HG03575 (cell line): Measurements from ENCODE around the gene MPLKIP.
"Not testable (repeated sequence)": the region's sequence is repeated elsewhere in the genome, so short reads cannot be mapped to it uniquely, and the experiment has no call there.

Source experiments
- ATAC-seq: cut with Tn5 transposase; IDR thresholded peaks from one replicate; pipeline ENCODE4 v1.9.1; 2021; ENCODE audit not compliant: unreplicated experiment, insufficient number of reproducible peaks, low FRiP score; ENCODE audit errors: extremely low read depth

Gene MPLKIP

GRCh38 chr7:40134428-40135316 lies at the start of gene MPLKIP, which contains the start of gene SUGCT:
Gene MPLKIP, minus strand, starts transcription at chr7:40134622. Its CDS starts 55 bp downstream, at chr7:40134567.
Gene SUGCT, plus strand, starts transcription at chr7:40135005.
- ATAC-seq: peak; percentile 57

GRCh38 chr7:40182452-40182851 lies 48.0 kb upstream of the MPLKIP start:
- no peak for ATAC-seq

DNA sequence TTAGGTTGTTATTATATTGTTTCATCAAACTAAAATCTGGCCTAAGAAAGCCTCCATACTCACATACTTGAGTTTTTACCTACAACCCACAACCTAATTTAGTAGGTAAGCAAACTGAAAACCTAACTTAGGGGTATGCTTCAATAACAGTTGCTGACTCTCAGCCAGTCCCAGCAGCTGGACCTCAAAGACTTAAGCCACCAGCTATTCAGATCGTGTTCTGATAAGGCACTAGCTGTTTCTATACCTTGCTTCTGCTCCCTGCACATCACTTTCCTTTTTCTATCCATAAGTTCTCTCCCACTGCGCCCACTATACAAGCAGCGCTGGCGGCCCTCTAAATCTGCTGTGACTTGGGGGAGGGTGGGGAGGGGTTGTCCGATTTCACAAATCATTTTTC lies 42.6 kb upstream of the MPLKIP start:
- ATAC-seq: no peak

- no peak for ATAC-seq
Observed at GRCh38 chr7:40175725-40176510, 41.5 kb upstream of the MPLKIP start.

DNA sequence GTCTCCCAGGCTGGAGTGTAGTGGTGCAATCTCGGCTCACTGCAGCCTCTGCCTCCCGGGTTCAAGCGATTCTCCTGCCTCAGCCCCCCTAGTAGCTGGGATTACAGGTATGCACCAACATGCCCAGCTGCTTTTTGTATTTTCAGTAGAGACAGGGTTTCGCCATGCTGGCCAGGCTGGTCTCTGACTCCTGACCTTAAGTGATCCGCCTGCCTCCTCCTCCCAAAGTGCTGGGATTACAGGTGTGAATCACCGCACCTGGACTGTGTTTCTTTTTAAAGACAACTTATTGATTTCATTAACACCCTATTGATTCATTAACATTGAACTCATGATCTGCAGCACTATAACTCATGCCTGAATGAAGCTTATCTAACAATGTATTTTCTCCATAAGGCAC lies 40.8 kb upstream of the MPLKIP start:
- not testable (repeated sequence) for ATAC-seq

- not testable (repeated sequence) for ATAC-seq
Observed at GRCh38 chr7:40173121-40173520, 38.7 kb upstream of the MPLKIP start.

DNA sequence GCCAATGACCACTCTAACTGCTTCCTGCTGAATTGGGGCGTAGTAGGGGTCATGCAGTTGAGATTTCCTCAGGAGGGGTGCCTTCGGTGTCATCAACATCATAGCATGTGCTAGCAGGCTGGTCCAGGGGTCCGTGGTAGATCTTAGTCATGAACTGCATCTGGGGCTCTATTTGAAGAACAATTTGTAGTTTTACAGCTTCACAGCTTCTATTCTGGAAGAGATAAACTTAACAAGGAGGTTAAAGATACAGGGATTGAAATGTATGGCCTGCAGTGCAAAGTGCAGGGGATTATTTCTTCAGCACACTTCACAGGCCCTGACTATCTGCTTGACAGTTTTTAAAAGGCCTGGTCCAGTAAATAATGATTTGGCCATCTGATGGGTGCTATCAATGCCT lies 33.8 kb upstream of the MPLKIP start:
- ATAC-seq: not testable (repeated sequence)

DNA sequence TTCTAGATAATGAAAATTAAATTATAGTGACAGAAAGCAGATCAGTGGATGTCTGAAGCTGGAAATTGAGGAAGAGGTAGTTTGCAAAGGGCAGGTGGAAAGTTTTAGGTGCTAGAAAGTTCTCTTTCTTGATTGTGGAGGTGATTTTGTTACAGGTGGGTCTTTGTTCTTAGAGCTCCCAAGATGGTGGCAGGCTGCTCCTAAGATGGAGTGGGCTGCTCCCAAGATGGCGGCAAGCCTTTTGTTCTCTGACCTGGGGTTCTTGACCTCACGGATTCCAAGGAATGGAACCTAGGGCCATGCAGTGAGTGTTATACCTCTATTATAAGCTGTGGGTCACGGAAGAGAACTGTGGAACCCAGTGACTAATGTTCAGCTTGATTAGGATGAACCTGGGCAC lies 32.9 kb upstream of the MPLKIP start:
- no peak for ATAC-seq

DNA sequence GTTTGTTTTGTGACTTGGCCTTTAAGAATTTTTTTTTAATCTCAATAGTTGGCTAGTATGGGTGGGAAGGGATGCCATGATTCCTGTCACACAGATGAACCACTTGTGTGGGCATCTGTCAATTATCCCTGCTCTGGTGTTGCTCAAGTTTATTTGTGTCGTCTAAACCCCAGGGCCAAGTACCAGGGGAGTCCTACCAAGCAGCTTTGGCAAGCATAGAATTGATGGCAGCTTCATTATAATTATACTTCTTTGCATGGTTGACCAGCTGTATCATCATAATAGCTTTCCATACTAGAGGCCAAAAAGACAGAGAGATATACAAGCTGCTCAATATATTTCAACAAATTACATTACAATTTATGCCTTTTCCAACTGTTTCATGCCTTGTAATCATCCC lies 30.8 kb upstream of the MPLKIP start:
- ATAC-seq: no peak

DNA sequence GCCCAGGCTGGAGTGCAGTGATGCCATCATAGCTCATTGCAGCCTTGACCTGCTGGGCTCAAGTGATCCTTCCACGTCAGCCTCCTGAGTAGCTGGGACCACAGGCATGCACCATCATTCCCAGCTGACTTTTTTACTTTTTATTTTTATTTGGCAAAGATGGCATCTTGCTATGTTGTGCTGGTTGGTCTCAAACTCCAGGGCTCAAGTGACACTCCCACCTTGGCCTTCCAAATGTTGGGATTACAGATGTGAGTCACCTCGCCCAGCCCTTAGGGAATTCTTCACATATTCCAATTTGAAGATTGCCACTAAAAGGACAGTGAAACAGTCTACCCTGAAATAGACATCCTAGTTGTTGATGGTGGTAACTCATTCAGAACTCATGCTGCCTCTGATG lies 28.1 kb upstream of the MPLKIP start:
- no peak for ATAC-seq

DNA sequence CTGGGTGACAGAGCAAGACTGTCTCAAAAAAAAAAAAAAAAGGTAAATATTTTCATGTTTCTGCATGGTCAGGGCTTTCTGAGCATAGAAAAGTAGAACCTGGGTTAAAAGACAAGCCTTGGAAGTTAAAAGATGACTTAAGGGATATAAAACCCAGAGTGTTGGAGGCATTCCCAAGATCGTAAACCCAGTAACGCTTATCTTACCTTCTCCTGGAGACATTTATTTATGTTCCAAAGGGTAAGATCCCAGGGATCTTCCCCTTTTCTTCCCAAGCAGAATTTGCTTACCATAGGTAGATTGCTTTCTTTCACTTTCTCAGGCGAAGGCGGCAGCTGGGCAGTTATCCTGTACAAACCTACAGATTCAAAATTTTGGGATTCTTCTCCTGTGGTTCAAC lies 22.6 kb upstream of the MPLKIP start:
- no peak for ATAC-seq

- no peak for ATAC-seq
Observed at GRCh38 chr7:40151504-40151903, 17.1 kb upstream of the MPLKIP start.

GRCh38 chr7:40148671-40149070 lies 14.2 kb upstream of the MPLKIP start:
- ATAC-seq: no peak

DNA sequence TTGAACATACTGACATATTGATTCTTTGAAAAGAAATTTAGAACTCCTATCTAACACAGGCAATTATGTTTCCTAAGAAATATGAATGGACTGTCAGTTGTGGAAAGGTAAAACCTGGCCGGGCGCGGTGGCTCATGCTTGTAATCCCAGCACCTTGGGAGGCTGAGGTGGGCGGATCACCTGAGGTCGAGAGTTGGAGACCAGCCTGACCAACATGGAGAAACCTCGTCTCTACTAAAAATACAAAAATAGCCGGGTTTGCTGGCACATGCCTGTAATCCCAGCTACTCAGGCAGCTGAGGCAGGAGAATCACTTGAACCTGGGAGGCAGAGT lies 13.8 kb upstream of the MPLKIP start:
- not testable (repeated sequence) for ATAC-seq

GRCh38 chr7:40147371-40148246 lies 13.2 kb upstream of the MPLKIP start:
- no peak for ATAC-seq

DNA sequence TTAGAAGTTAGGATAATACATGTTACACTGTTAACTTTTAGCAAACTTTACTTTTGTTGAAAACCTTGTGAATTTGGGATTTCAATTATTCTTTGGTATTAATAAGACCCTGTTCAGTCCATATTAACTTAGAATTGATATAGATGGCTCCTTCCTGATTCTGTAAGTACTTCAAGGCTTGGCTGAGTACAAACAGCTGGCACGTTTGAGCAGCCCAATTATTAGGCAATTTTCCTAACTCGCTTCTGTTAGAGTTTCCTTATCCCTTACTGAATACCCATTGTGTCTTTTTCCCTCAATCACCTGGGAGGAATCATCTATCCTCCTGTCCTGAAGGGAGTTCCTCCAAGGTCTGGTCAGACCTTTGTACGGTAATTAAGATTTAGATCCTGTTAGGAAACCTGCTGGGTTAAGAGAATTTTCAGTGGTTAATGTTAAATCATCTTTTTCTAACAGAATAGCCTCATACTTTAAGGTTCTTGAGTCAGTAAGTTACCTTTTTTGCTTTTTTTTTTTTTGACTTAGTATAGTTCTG lies 11.2 kb upstream of the MPLKIP start:
- ATAC-seq: not testable (repeated sequence)

DNA sequence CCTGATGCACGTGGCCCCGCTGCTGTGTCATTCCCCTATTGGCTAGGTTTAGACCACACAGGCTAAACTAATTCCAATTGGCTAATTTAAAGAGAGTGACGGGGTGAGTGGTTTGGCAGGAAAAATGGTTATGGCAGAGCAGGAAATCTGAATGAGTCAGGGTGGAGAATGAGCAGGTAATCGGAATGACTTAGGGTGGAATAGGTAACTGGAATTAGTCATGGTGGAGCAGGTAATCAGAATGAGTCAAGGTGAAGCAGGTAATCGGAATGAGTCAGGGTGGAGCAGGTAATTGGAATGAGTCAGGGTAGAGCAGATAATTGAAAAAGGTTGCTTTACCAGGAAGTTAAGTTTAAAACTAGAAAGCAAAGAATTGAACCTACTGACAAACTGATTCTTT lies 7.5 kb upstream of the MPLKIP start:
- ATAC-seq: not testable (repeated sequence)

GRCh38 chr7:40139891-40140290 lies 5.5 kb upstream of the MPLKIP start:
- ATAC-seq: not testable (repeated sequence)

DNA sequence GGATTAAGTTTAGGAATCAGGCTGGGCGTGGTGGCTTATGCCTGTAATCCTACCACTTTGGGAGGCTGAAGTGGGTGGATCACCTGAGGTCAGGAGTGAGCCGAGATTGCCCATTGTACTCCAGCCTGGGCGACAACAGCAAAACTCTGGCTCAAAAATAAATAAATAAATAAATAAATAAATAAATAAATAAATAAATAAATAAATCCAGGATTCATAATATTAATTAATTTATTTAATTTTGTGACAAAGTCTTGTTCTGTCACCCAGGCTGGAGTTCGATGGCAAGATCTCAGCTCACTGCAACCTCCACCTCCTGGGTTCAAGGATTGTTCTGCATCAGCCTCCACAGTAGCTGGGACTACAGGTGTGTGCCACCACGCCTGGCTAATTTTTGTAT lies 4.6 kb upstream of the MPLKIP start:
- ATAC-seq: no peak
